ENCODE data around the gene NPHP4.

GRCh38 chr1:6023346-6023745, 31.1 kb upstream of the NPHP4 start:
- TF ChIP-seq, protein P1, sequence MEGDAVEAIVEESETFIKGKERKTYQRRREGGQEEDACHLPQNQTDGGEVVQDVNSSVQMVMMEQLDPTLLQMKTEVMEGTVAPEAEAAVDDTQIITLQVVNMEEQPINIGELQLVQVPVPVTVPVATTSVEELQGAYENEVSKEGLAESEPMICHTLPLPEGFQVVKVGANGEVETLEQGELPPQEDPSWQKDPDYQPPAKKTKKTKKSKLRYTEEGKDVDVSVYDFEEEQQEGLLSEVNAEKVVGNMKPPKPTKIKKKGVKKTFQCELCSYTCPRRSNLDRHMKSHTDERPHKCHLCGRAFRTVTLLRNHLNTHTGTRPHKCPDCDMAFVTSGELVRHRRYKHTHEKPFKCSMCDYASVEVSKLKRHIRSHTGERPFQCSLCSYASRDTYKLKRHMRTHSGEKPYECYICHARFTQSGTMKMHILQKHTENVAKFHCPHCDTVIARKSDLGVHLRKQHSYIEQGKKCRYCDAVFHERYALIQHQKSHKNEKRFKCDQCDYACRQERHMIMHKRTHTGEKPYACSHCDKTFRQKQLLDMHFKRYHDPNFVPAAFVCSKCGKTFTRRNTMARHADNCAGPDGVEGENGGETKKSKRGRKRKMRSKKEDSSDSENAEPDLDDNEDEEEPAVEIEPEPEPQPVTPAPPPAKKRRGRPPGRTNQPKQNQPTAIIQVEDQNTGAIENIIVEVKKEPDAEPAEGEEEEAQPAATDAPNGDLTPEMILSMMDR (IDR thresholded peaks at IDR 0.05; ENCODE audit: low read depth, low read length, poor library complexity, severe bottlenecking): no peak
- TF ChIP-seq EZH2phosphoT487 (IDR thresholded peaks at IDR 0.05; ENCODE audit: borderline replicate concordance, low read length): no peak
